K562 (cell line): ENCODE data around the gene TMEM132E. TPM values are rescaled to one million over a fixed set of nuclear protein-coding genes. Genes with fewer than 3 reads are reported as not detected.

Experiments used
- ATAC-seq: fragments of 200-7000 bp; cut with Tn5 transposase; 3 replicates; pipeline ENCODE4 v1.9.1; 2020; ENCODE audit warnings: moderate library complexity
- BruUV-seq: library from RNA; stranded (reverse); fragments of 400-500 nt; replicated peaks from 2 replicates; lab custom pipeline; 2021; lab: Mats Ljungman, UMichigan
- CTCF ChIA-PET: fragments of 300-600 bp; formaldehyde crosslinking; extraction: SDS; loops from one replicate; lab custom pipeline; 2021; ENCODE audit warnings: low intra/inter-chr PET ratio; lab: Yijun Ruan, JAX
- POLR2A ChIA-PET: fragments of 300-600, 350-650 bp; sonication (Branson Sonifier 250); formaldehyde crosslinking; extraction: SDS; loops from one replicate; lab custom pipeline; 2021; ENCODE audit warnings: antibody characterized with exemption, inconsistent platforms; lab: Yijun Ruan, JAX
- DNase-seq, 4 experiments: peaks; one replicate each; pipeline versions ENCODE4 v3.0.0 to v3.0.0-alpha.2; 2011 to 2018; ENCODE audit warnings: low spot score in 3 of 4, mixed read lengths in 3 of 4; ENCODE audit errors: extremely low read depth in 1 of 4
- FAIRE-seq: peaks from 2 replicates; lab custom pipeline; 2011; peaks lifted over from hg19 to GRCh38; lab: Jason Lieb, UNC
- H2AFZ ChIP-seq: 2 replicates; pipeline ENCODE4 v1.6.0; 2011; ENCODE audit warnings: low read depth, low read length, control low read depth, inconsistent platforms
- H3K27ac ChIP-seq: fragments of 200-600 bp; 3 replicates; pipeline ENCODE4 v1.8.0; 2011; ENCODE audit warnings: low read depth, mild to moderate bottlenecking, control low read depth, inconsistent platforms, low read length, moderate library complexity, mixed read lengths; ENCODE audit errors: extremely low read depth
- H3K27me3 ChIP-seq, 2 experiments: fragments of 300-600 bp in 1 of 2; 2 replicates in 1 of 2; 3 replicates in 1 of 2; pipeline versions ENCODE4 v1.6.0 to v1.8.0; 2011; ENCODE audit warnings: inconsistent platforms in 2 of 2, low read length in 2 of 2, mild to moderate bottlenecking in 1 of 2, mixed read lengths in 1 of 2, moderate library complexity in 1 of 2; ENCODE audit not compliant: control insufficient read depth in 2 of 2, insufficient read depth in 2 of 2
- H3K36me3 ChIP-seq: fragments of 300-600 bp; 3 replicates; pipeline ENCODE4 v1.8.0; 2011; ENCODE audit warnings: mild to moderate bottlenecking, low read length, inconsistent platforms; ENCODE audit not compliant: control insufficient read depth, insufficient read depth
- H3K4me1 ChIP-seq, 2 experiments: fragments of 200-600 bp in 1 of 2; replicated peaks in 1 of 2; 2 replicates in 1 of 2; 3 replicates in 1 of 2; pipeline versions ENCODE4 v1.5.1 to v1.8.0; 2011; ENCODE audit warnings: inconsistent platforms in 2 of 2, low read length in 2 of 2, mild to moderate bottlenecking in 1 of 2, mixed read lengths in 1 of 2, moderate library complexity in 1 of 2; ENCODE audit not compliant: control insufficient read depth in 2 of 2, insufficient read depth in 2 of 2
- H3K4me2 ChIP-seq: 2 replicates; pipeline ENCODE4 v1.6.1; 2011; ENCODE audit warnings: low read length, control low read depth, inconsistent platforms, mixed read lengths; ENCODE audit not compliant: insufficient read depth
- H3K4me3 ChIP-seq: fragments of 200-600 bp; sonication (generic), shearing (Covaris generic); 2 replicates; pipeline ENCODE4 v1.5.1; 2016; ENCODE audit warnings: control low read depth, inconsistent platforms
- H3K79me2 ChIP-seq: fragments of 200-600 bp; 3 replicates; pipeline ENCODE4 v1.8.0; 2011; ENCODE audit warnings: low read length, inconsistent platforms; ENCODE audit not compliant: control insufficient read depth, insufficient read depth
- H3K9ac ChIP-seq, 2 experiments: 2 replicates each; pipeline versions ENCODE4 v1.6.0 to v1.6.1; 2011; ENCODE audit warnings: low read depth in 2 of 2, low read length in 2 of 2, control low read depth in 1 of 2, inconsistent platforms in 1 of 2, mild to moderate bottlenecking in 1 of 2, mixed read lengths in 1 of 2; ENCODE audit not compliant: insufficient read depth in 1 of 2
- H3K9me1 ChIP-seq: one replicate; pipeline ENCODE4 v1.6.0; 2011; ENCODE audit warnings: inconsistent platforms, mild to moderate bottlenecking, low read length, moderate library complexity; ENCODE audit not compliant: control insufficient read depth, insufficient read depth
- H3K9me3 ChIP-seq: replicated peaks from 2 replicates; pipeline ENCODE4 v1.5.1; 2011; ENCODE audit warnings: low read depth, low read length, inconsistent platforms; ENCODE audit not compliant: control insufficient read depth, insufficient read depth
- H4K20me1 ChIP-seq: replicated peaks from 2 replicates; pipeline ENCODE4 v1.6.1; 2011; ENCODE audit warnings: low read length, inconsistent platforms, mixed read lengths; ENCODE audit not compliant: control insufficient read depth, insufficient read depth
- EGR1 ChIP-seq: fragments of 450-650 bp; conservative IDR thresholded peaks from 2 replicates; pipeline ENCODE4 v1.6.1; 2017; ENCODE audit warnings: mild to moderate bottlenecking
- NR1H2 ChIP-seq: sonication (generic); formaldehyde crosslinking; IDR thresholded peaks from 2 replicates; pipeline ENCODE4 v1.4.0; 2020; ENCODE audit warnings: mild to moderate bottlenecking, missing genetic modification reagents
- RFX7 ChIP-seq: fragments of 250-450 bp; sonication (Bioruptor Pico); IDR thresholded peaks from 2 replicates; pipeline ENCODE4 v1.5.1; 2021; ENCODE audit warnings: mild to moderate bottlenecking
- TGIF2 ChIP-seq: sonication (generic); formaldehyde crosslinking; IDR thresholded peaks from 2 replicates; pipeline ENCODE4 v1.8.1; 2022; ENCODE audit warnings: mild to moderate bottlenecking, missing genetic modification reagents, moderate library complexity
- ZFP36 ChIP-seq: fragments of 150-350 bp; IDR thresholded peaks from 2 replicates; pipeline ENCODE4 v1.6.1; 2018; ENCODE audit warnings: low read length, low read depth; ENCODE audit not compliant: partially characterized antibody
- ZNF586 ChIP-seq: fragments of 450-650 bp; formaldehyde crosslinking; conservative IDR thresholded peaks from 2 replicates; pipeline ENCODE4 v1.4.0; 2020; ENCODE audit warnings: mild to moderate bottlenecking, moderate library complexity
- ZNF668 ChIP-seq: fragments of 250-450 bp; sonication (Bioruptor Pico); IDR thresholded peaks from 2 replicates; pipeline ENCODE4 v1.8.0; 2022; ENCODE audit warnings: mild to moderate bottlenecking, inconsistent platforms
- ZZZ3 ChIP-seq: fragments of 450-650 bp; IDR thresholded peaks from 2 replicates; pipeline ENCODE4 v1.6.1; 2016; ENCODE audit warnings: antibody characterized with exemption, mild to moderate bottlenecking, moderate library complexity
- WGBS: fragments of 100-300 bp; shearing (Covaris generic); methylation state at CpG from one replicate; pipeline ENCODE4 v1.1.6; 2016; ENCODE audit warnings: low coverage, mixed read lengths; ENCODE audit not compliant: insufficient coverage; ENCODE audit errors: missing lambda C conversion rate; 5-methylcytosine and 5-hydroxymethylcytosine counted together
- in situ Hi-C: fragments of 300-500 bp; cut with MboI; formaldehyde crosslinking; loops from 4 replicates; pipeline ENCODE4 v1.15.0; 2018; ENCODE audit warnings: inconsistent platforms, mixed read lengths
- intact Hi-C: fragments of 100-400 bp; cut with micrococcal nuclease; formaldehyde crosslinking; loops from 2 replicates; pipeline ENCODE4 v1.14.2; 2022
- polyA plus RNA-seq, 8 experiments: library from polyadenylated mRNA; depleted of rRNA in 4 of 8; stranded (reverse) in 5 of 8; unstranded in 3 of 8; fragments of >200 nt; fragmentation: Nextera tagmentation in 2 of 8; fragmentation: Illumina TruSeq in 1 of 8; extraction: Ambion mirVana in 2 of 8; extraction: Trizol in 1 of 8; gene quantifications; 2 replicates each; pipeline versions ENCODE4 v1.2.1 to v1.2.3, GENCODE V29; 2011 to 2014; ENCODE audit warnings: inconsistent platforms in 1 of 8, missing spikeins in 1 of 8
- total RNA-seq, 7 experiments: library from RNA; depleted of rRNA in 6 of 7; stranded (reverse); fragments of >200 nt in 6 of 7; fragmentation: Illumina TruSeq in 2 of 7; extraction: Trizol in 2 of 7; gene quantifications; 2 replicates each; pipeline versions ENCODE4 v1.2.1 to v1.2.3, GENCODE V29; 2011 to 2021; ENCODE audit warnings: low replicate concordance in 1 of 7
- TF ChIP-seq, protein P1 (sequence below): fragments of 250-450 bp; sonication (Bioruptor Pico); IDR thresholded peaks from 2 replicates; pipeline ENCODE4 v1.8.0; 2021; ENCODE audit warnings: borderline replicate concordance, mild to moderate bottlenecking, moderate library complexity; ENCODE audit not compliant: poor library complexity, severe bottlenecking
- TF ChIP-seq, protein P2 (sequence below), 2 experiments: fragments of 450-650 bp; conservative IDR thresholded peaks; 2 replicates each; pipeline ENCODE4 v1.6.1; 2017; ENCODE audit warnings: mild to moderate bottlenecking in 2 of 2, moderate library complexity in 2 of 2

TMEM132E gene
- total and polyA plus RNA-seq, 9 of the 15 experiments (the other 6 are each of a cell fraction or from before 2014, with no cell fraction given) = not detected

DNA sequence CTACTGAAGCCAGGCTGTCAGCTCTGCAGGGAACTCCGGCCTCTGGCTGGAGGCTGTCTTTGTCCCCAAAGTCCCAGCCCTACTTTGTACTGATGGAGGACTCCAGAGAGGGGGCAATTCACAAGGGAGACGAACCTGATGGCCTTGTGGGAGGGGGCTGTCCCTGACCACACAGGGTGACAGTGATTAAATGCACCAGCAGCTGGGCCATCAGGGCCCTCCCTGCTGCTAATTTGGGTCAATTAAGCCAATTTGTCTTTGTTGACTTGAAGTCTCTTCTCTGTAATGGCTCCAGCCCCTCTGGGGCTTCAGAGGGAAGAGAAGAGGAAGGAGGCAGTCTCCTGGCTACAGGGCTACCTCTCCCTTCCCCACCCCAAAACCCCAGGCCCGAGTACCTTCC, 22.0 kb downstream of the TMEM132E start (continued):
- TF ChIP-seq ZNF668 (CRISPR knock-in tag) (no peak), EGR1 (no peak), ZNF586 (CRISPR knock-in tag) (no peak), TGIF2 (CRISPR knock-in tag) (no peak), NR1H2 (no peak), RFX7 (no peak)
- TF ChIP-seq, protein P1, sequence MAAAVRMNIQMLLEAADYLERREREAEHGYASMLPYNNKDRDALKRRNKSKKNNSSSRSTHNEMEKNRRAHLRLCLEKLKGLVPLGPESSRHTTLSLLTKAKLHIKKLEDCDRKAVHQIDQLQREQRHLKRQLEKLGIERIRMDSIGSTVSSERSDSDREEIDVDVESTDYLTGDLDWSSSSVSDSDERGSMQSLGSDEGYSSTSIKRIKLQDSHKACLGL = no peak
- TF ChIP-seq, protein P2, sequence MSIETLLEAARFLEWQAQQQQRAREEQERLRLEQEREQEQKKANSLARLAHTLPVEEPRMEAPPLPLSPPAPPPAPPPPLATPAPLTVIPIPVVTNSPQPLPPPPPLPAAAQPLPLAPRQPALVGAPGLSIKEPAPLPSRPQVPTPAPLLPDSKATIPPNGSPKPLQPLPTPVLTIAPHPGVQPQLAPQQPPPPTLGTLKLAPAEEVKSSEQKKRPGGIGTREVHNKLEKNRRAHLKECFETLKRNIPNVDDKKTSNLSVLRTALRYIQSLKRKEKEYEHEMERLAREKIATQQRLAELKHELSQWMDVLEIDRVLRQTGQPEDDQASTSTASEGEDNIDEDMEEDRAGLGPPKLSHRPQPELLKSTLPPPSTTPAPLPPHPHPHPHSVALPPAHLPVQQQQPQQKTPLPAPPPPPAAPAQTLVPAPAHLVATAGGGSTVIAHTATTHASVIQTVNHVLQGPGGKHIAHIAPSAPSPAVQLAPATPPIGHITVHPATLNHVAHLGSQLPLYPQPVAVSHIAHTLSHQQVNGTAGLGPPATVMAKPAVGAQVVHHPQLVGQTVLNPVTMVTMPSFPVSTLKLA (conservative IDR thresholded peaks at IDR 0.05) = no peak
- TF ChIP-seq, all 486 proteins: peak for 0

DNA sequence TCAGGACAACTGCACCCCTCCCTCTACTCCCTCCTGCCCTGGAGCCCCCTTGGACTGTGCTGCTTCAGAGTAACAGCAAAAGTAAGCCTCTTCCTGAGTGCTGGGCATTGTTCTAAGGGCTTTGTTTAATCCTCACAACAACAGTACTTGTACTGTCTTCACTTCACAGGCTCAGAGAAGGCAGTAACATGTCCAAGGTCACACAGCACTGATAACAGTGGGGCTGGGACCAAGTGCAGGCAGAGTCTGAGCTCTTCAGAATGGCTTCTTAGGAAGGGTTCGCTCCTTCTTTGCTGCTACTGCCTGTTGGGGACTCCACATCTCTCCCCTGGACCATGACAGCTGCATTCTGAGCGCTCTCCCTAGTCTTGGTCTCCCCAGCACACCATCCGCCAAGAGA, 24.6 kb downstream of the TMEM132E start:
- no peak for FAIRE-seq
- H2AFZ ChIP-seq = no peak overlapping the region
- H3K4me2 ChIP-seq = no peak overlapping the region
- no peak overlapping the region for H3K9ac ChIP-seq
- intact Hi-C loops (no loop called here), in situ Hi-C loops (no loop called here)
- H3K27me3 ChIP-seq = peaks cover 0 to 9% of the 10 kb centered on the region in 2 experiments; a peak in 4 of 5 replicates
- no peaks in the 10 kb centered on the region for H3K9me3 ChIP-seq
- BruUV-seq = no TSS peak
- H3K79me2 ChIP-seq = no peaks in the 10 kb centered on the region
- ChIA-PET CTCF (no interaction called here), POLR2A (interaction anchor here (0.6 kb wide), 1 partner anchor 184 kb away, joined by 3 read pairs; no protein-coding TSS in a partner anchor)
- H3K4me3 ChIP-seq = no peak overlapping the region
- no peaks in the 10 kb centered on the region for H3K4me1 ChIP-seq
- H3K36me3 ChIP-seq = no peaks in the 10 kb centered on the region
- no peak overlapping the region for H3K27ac ChIP-seq
- DNase-seq = no peak
- TF ChIP-seq ZZZ3 (no peak), ZFP36 (peak; percentile 24)
- ATAC-seq = no peak
- peaks cover 4% of the 10 kb centered on the region; the same call in 1 of the 2 replicates for H4K20me1 ChIP-seq
- 8% methylated on average over 3 of the region's 3 CpGs for WGBS
- no peaks in the 10 kb centered on the region for H3K9me1 ChIP-seq
